Ascending aorta (tissue), 2 donors: ENCODE data around the gene GNA14. TPM values are rescaled to one million over a fixed set of nuclear protein-coding genes. Genes with fewer than 3 reads are reported as not detected.

Experiments used
- DNase-seq, 2 donors: peaks; one replicate each; pipeline ENCODE4 v3.0.0-alpha.2; 2019; ENCODE audit warnings: low spot score in 2 of 2
- H3K27ac ChIP-seq, 2 donors: fragments of 200-600 bp; sonication (generic); one replicate each; pipeline ENCODE4 v1.5.1; 2016 to 2017; ENCODE audit warnings: mild to moderate bottlenecking in 1 of 2
- H3K27me3 ChIP-seq: fragments of 200-600 bp; sonication (generic); one replicate; pipeline ENCODE4 v1.5.1; 2017
- H3K36me3 ChIP-seq, 2 donors: fragments of 200-600 bp; sonication (generic); one replicate each; pipeline ENCODE4 v1.5.1; 2016
- H3K4me1 ChIP-seq, 2 donors: fragments of 200-600 bp; sonication (generic); one replicate each; pipeline ENCODE4 v1.5.1; 2016 to 2017; ENCODE audit warnings: mild to moderate bottlenecking in 1 of 2
- H3K4me3 ChIP-seq, 2 donors: fragments of 200-600 bp; sonication (generic); one replicate each; pipeline ENCODE4 v1.5.1; 2016 to 2017; ENCODE audit warnings: mild to moderate bottlenecking in 1 of 2
- H3K9me3 ChIP-seq, 2 donors: fragments of 200-600 bp; sonication (generic); one replicate each; pipeline ENCODE4 v1.5.1; 2016
- CTCF ChIP-seq, 3 experiments: fragments of 200-600 bp in 2 of 3; fragments of 450-650 bp in 1 of 3; sonication (generic) in 2 of 3; IDR thresholded peaks; one replicate each; pipeline ENCODE4 v1.5.1; 2016 to 2019; ENCODE audit warnings: antibody characterized with exemption in 3 of 3, mild to moderate bottlenecking in 1 of 3, moderate library complexity in 1 of 3
- intact Hi-C: fragments of 100-400 bp; cut with DNase I; formaldehyde crosslinking; loops from one replicate; pipeline ENCODE4 v1.15.1; 2023
- total RNA-seq: library from RNA; depleted of rRNA; stranded (reverse); fragments of >200 nt; gene quantifications from one replicate; pipeline ENCODE4 v1.1.0, GENCODE V29; 2016

GNA14 gene
- total RNA-seq, 1 donor from 2014 or later, result 3.5 TPM

GRCh38 chr9:77392328-77392727, 255.8 kb downstream of the GNA14 start:
- no peaks in the 10 kb centered on the region for H3K9me3 ChIP-seq
- no peak overlapping the region for H3K4me3 ChIP-seq
- TF ChIP-seq CTCF (IDR thresholded peaks at IDR 0.05), result no peak
- H3K27ac ChIP-seq, result no peak overlapping the region
- H3K36me3 ChIP-seq, result no peaks in the 10 kb centered on the region
- intact Hi-C loops, result no loop called here
- no peaks in the 10 kb centered on the region for H3K4me1 ChIP-seq
- no peaks in the 10 kb centered on the region for H3K27me3 ChIP-seq
- DNase-seq, result no peak

GRCh38 chr9:77391834-77392233, 256.3 kb downstream of the GNA14 start:
- intact Hi-C loops, result no loop called here
- no peak overlapping the region for H3K4me3 ChIP-seq
- no peaks in the 10 kb centered on the region for H3K27me3 ChIP-seq
- TF ChIP-seq CTCF (IDR thresholded peaks at IDR 0.05), result no peak
- H3K9me3 ChIP-seq, result no peaks in the 10 kb centered on the region
- no peak overlapping the region for H3K27ac ChIP-seq
- H3K36me3 ChIP-seq, result no peaks in the 10 kb centered on the region
- DNase-seq, result no peak
- H3K4me1 ChIP-seq, result no peaks in the 10 kb centered on the region

- no peak for DNase-seq
- no peaks in the 10 kb centered on the region for H3K27me3 ChIP-seq
- H3K36me3 ChIP-seq, result peaks cover 0 to 9% of the 10 kb centered on the region in 2 donors
- intact Hi-C loops, result no loop called here
- no peak overlapping the region for H3K4me3 ChIP-seq
- H3K27ac ChIP-seq, result no peak overlapping the region
- no peaks in the 10 kb centered on the region for H3K4me1 ChIP-seq
- TF ChIP-seq CTCF (IDR thresholded peaks at IDR 0.05), result no peak
- no peaks in the 10 kb centered on the region for H3K9me3 ChIP-seq
Measured at GRCh38 chr9:77386187-77386586, 261.9 kb downstream of the GNA14 start.

GRCh38 chr9:77384406-77384805, 263.7 kb downstream of the GNA14 start:
- no peak overlapping the region for H3K27ac ChIP-seq
- no peaks in the 10 kb centered on the region for H3K9me3 ChIP-seq
- TF ChIP-seq CTCF (IDR thresholded peaks at IDR 0.05), result no peak
- H3K4me1 ChIP-seq, result no peaks in the 10 kb centered on the region
- H3K27me3 ChIP-seq, result no peaks in the 10 kb centered on the region
- intact Hi-C loops, result no loop called here
- no peak overlapping the region for H3K4me3 ChIP-seq
- peaks cover 0 to 11% of the 10 kb centered on the region in 2 donors for H3K36me3 ChIP-seq
- DNase-seq, result no peak

- no peak for DNase-seq
- peaks cover 5 to 7% of the 10 kb centered on the region in 2 donors for H3K36me3 ChIP-seq
- no peaks in the 10 kb centered on the region for H3K27me3 ChIP-seq
- H3K4me3 ChIP-seq, result no peak overlapping the region
- intact Hi-C loops, result no loop called here
- no peak for TF ChIP-seq CTCF (IDR thresholded peaks at IDR 0.05)
- H3K27ac ChIP-seq, result no peak overlapping the region
- no peaks in the 10 kb centered on the region for H3K4me1 ChIP-seq
- H3K9me3 ChIP-seq, result no peaks in the 10 kb centered on the region
Measured at GRCh38 chr9:77375956-77376532, 272.1 kb downstream of the GNA14 start.

GRCh38 chr9:77374266-77374665, 273.9 kb downstream of the GNA14 start:
- no peaks in the 10 kb centered on the region for H3K27me3 ChIP-seq
- no peak for DNase-seq
- no peak overlapping the region for H3K4me3 ChIP-seq
- no peak for TF ChIP-seq CTCF (IDR thresholded peaks at IDR 0.05)
- H3K27ac ChIP-seq, result no peak overlapping the region
- H3K9me3 ChIP-seq, result no peaks in the 10 kb centered on the region
- intact Hi-C loops, result no loop called here
- H3K36me3 ChIP-seq, result peaks cover 14 to 23% of the 10 kb centered on the region in 2 donors
- H3K4me1 ChIP-seq, result no peaks in the 10 kb centered on the region
